Measurements from ENCODE around the gene MOB3C. TPM values are rescaled to one million over a fixed set of nuclear protein-coding genes. Genes with fewer than 3 reads are reported as not detected.
A peak's percentile ranks its signal among the peaks of the same experiment; 100 is the strongest.

MOB3C gene
- total and polyA plus RNA-seq, 5 experiments from 2014 or later: 8.3 to 24.7 (median 17.5) TPM

- no peaks in the 10 kb centered on the region for H3K27me3 Mint-ChIP-seq
- ATAC-seq: no peak
- H3K9me3 Mint-ChIP-seq: no peaks in the 10 kb centered on the region
- H3K4me3 Mint-ChIP-seq: no peak overlapping the region
- no peak overlapping the region for H3K27ac Mint-ChIP-seq
- POLR2A ChIA-PET: interaction anchor here (1.3 kb wide), 1 partner anchor 27 kb away, joined by 4 read pairs; no protein-coding TSS in a partner anchor
- DNase-seq: no peak
- peaks cover 0 to 49% (median 20%) of the 10 kb centered on the region in 3 donors for H3K36me3 Mint-ChIP-seq
- peaks cover 0 to 1% (median 0%) of the 10 kb centered on the region in 4 donors for H3K4me1 Mint-ChIP-seq
Observed at GRCh38 chr1:46630719-46631118, 14.1 kb upstream of the MOB3C start.

DNA sequence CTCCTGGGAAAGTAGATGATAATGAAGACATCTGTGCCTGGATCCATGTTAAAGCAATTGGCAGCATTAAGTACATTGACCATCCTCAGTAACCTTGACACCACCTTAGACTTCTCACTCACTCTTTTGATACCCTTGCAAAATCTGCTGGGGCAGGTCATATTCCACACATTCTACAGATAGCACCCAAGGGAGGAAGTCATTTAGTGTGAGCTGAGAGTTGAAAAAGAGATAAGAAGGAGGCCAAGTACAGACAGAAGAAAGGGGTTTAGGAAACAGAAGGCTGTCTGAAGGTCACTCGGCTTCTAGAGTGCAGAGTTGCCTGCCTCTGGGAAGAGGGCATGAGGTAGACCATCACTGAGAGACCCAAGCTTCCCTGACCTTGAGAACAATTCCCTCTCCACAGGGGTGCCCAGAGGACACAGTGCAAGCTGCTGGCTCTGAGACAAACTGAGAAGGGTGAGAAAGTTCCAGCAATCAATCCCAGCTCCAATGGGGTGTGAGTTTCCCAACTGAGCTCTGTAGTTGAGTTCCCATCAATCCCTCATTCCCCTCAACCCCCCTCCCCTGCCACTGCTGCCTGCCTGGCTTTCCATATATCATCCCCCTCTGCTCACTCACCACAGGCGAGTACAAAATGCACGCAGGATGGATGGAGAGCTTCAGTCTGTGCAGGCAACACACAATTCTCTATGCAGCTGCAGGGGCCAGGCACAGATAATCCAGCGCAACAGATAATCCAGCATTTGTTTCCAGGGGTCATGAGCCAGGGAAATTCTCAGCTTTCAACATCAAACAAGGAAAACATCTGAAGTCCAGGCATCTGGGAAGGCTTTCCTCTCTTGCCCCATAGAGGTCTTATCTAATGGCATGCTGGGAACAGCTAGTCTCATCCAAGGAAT is 7.4 kb upstream of the MOB3C start:
- Mint-ChIP-seq H3K27me3 (no peaks in the 10 kb centered on the region), H3K9me3 (no peaks in the 10 kb centered on the region), H3K4me3 (no peak overlapping the region), H3K36me3 (peaks cover 0 to 5% (median 0%) of the 10 kb centered on the region in 3 donors), H3K4me1 (peaks cover 0 to 7% (median under 1%) of the 10 kb centered on the region in 4 donors), H3K27ac (no peak overlapping the region)
- ATAC-seq (no peak), DNase-seq (no peak)
- POLR2A ChIA-PET: no interaction called here

DNA sequence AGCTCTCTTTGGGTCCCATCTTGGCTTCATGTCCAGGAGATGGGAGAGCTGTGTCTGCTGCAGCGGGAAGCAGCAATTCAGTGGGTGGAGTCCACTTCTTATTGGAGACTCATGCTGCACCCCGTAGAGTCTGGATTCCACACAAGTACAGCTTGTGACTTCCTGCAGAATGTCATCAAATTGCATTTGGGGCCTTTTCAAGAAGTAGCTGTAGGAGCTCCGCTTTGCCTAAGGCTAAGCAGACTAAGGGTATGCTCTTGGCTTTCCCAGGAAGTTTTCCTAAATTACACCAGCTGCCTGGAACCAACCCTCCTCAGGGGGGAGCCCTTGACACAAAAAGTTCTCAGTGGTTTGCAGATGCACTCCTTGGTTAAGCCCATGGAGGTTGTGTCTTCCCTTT is 5.7 kb upstream of the MOB3C start:
- ATAC-seq (no peak), DNase-seq (no peak)
- H3K9me3 Mint-ChIP-seq: no peaks in the 10 kb centered on the region
- H3K36me3 Mint-ChIP-seq: no peaks in the 10 kb centered on the region
- H3K4me1 Mint-ChIP-seq: peaks cover 2 to 20% (median 3%) of the 10 kb centered on the region in 4 donors
- H3K4me3 Mint-ChIP-seq: no peak overlapping the region
- H3K27ac Mint-ChIP-seq: no peak overlapping the region
- H3K27me3 Mint-ChIP-seq: no peaks in the 10 kb centered on the region
- POLR2A ChIA-PET: no interaction called here

DNA sequence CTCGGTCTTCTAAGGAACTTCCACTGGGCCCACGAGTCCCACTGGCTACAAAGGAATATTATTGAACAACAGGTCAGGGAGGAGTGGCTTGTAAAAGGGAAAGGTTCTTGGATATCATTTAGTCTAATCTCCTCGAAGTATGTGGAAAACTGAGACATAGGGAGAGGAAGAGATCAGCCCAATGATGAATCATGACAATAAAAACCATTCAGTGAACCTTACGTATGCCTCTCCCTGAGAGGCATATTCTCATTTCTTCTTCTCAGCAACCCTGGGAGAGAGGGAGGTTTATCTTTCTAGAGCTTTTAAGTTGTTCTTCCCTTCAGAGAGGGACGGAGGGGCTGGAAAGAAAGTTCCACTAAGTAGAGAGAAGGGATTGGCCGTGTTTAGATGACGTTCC is 5.3 kb upstream of the MOB3C start:
- no peak overlapping the region for H3K4me3 Mint-ChIP-seq
- peaks cover 5 to 24% (median 7%) of the 10 kb centered on the region in 4 donors for H3K4me1 Mint-ChIP-seq
- POLR2A ChIA-PET: no interaction called here
- H3K27me3 Mint-ChIP-seq: no peaks in the 10 kb centered on the region
- no peaks in the 10 kb centered on the region for H3K36me3 Mint-ChIP-seq
- no peak for ATAC-seq
- no peaks in the 10 kb centered on the region for H3K9me3 Mint-ChIP-seq
- DNase-seq: no peak
- H3K27ac Mint-ChIP-seq: no peak overlapping the region

DNA sequence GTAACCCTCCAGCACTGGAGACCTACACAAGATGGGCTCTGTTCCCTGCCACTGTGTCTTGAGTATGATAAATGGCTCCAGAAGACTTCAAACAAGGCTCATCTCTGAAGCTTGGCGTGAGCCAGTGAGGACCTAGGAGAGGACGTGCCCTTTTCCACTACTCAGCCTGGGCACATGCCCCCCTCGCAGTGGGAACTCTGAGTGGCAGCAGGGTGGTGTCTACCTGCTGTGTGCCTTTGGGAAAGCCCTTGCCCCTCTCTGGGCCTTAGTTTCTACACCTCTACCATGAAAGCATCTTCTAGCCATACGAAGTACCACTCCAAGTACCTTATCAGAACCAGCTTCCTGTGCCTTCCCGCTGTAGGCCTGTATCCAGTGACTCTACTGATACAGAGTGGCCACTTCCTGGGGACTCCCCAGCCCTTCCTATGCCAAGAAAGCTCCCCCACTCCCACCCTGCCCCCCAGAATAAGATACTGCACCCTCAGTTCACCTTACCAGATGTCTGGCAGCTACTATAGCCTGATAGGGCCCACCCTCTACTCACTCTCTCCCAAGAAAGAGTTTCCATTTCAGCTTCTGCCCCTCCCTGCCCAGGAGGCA is 3.1 kb upstream of the MOB3C start:
- H3K27ac Mint-ChIP-seq: no peak overlapping the region
- no peaks in the 10 kb centered on the region for H3K27me3 Mint-ChIP-seq
- no peaks in the 10 kb centered on the region for H3K9me3 Mint-ChIP-seq
- DNase-seq: no peak
- no peaks in the 10 kb centered on the region for H3K36me3 Mint-ChIP-seq
- POLR2A ChIA-PET: interaction anchor here (0.6 to 8.3 kb wide), 2 partner anchors 15 to 18 kb away, joined by 3 to 122 read pairs; partner anchors contain the start of gene MKNK1
- H3K4me3 Mint-ChIP-seq: peak overlapping the region in 1 of 10 donors; percentile 20
- ATAC-seq: no peak
- peaks cover 13 to 41% (median 23%) of the 10 kb centered on the region in 4 donors for H3K4me1 Mint-ChIP-seq

- H3K36me3 Mint-ChIP-seq: no peaks in the 10 kb centered on the region
- ATAC-seq (no peak), DNase-seq (no peak)
- H3K4me1 Mint-ChIP-seq: peaks cover 13 to 50% (median 29%) of the 10 kb centered on the region in 4 donors
- peak overlapping the region in 1 of 10 donors; percentile 8 for H3K27ac Mint-ChIP-seq
- POLR2A ChIA-PET: interaction anchor here (0.6 to 8.3 kb wide), 2 partner anchors 14 to 19 kb away, joined by 3 to 122 read pairs; partner anchors contain the start of gene MKNK1
- no peaks in the 10 kb centered on the region for H3K9me3 Mint-ChIP-seq
- H3K4me3 Mint-ChIP-seq: peak overlapping the region in 2 of 10 donors; percentile 16 to 27
- H3K27me3 Mint-ChIP-seq: no peaks in the 10 kb centered on the region
Observed at GRCh38 chr1:46618754-46619415, 2.3 kb upstream of the MOB3C start.

DNA sequence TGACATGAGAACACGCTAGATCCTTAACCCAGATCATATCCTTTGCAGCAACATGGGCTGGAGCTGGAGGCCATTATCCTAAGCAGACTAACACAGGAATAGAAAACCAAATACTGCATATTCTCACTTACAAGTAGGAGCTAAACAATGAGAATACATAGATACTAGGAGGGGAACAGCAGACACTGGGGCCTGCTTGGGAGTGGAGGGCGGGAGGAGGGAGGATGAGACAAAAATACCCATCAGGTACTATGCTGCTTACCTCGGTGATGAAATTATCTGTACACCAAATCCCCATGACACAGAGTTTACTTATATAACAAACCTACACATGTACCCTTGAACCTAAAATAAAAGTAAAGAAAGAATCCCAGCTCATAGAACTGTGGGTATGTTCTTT is 1.2 kb upstream of the MOB3C start:
- DNase-seq (no peak), ATAC-seq (no peak)
- H3K9me3 Mint-ChIP-seq: no peaks in the 10 kb centered on the region
- H3K4me3 Mint-ChIP-seq: peak overlapping the region; percentile 90 to 97 (median 94)
- POLR2A ChIA-PET: interaction anchor here (0.7 to 8.3 kb wide), 4 partner anchors 13 to 101 kb away, joined by 3 to 122 read pairs (median 12); partner anchors contain the start of genes ATPAF1, EFCAB14 and MKNK1
- H3K27ac Mint-ChIP-seq: peak overlapping the region in 9 of 10 donors; percentile 4 to 95 (median 89)
- no peaks in the 10 kb centered on the region for H3K27me3 Mint-ChIP-seq
- H3K36me3 Mint-ChIP-seq: peaks cover 0 to 5% (median 0%) of the 10 kb centered on the region in 3 donors
- H3K4me1 Mint-ChIP-seq: peaks cover 18 to 59% (median 40%) of the 10 kb centered on the region in 4 donors

DNA sequence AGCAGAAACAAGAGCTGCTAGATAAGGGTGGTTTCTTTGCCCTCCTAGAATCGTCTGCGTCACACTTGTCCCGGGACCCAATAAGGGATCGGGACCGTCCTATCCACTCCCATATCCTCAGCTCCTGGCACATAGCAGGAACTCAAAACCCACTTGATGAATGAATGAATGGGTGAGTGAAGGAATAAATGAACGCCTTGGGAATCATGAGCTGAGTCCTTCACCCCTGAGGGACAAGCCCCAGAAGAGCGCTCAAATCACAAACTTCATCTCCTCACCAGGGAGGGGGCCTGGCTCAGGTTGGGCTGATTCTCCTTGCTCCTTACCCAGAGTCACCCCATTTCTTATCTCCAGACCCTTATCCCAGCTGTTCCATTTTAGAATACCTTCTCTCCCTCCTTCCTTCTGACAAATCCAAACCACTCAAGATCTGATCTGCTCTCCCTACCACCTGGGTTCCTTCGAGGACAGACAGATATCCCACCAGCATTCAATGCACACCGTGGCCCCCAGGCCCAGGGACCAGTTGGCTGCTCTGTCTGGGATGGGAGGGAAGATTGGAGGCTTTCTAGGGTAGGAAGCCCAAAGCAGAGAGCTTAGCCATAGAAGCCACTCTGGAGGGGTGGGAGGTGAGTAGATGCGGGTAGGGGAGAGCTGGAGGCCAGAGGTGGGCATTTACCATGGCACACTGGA is 643 bp upstream of the MOB3C start:
- H3K4me3 Mint-ChIP-seq: peak overlapping the region; percentile 90 to 97 (median 94)

GRCh38 chr1:46615735-46616134 is 876 bp downstream of the MOB3C start:
- Mint-ChIP-seq H3K27ac (peak overlapping the region; percentile 87 to 95 (median 90)), H3K4me3 (peak overlapping the region; percentile 86 to 97 (median 90)), H3K36me3 (peaks cover 0 to 17% (median 0%) of the 10 kb centered on the region in 3 donors), H3K4me1 (peaks cover 23 to 73% (median 58%) of the 10 kb centered on the region in 4 donors), H3K27me3 (no peaks in the 10 kb centered on the region), H3K9me3 (no peaks in the 10 kb centered on the region)
- DNase-seq: peak in 2 of 10 donors; percentile 10 to 11
- POLR2A ChIA-PET: interaction anchor here (0.6 to 8.3 kb wide), 5 partner anchors 11 to 109 kb away, joined by 3 to 122 read pairs (median 3); partner anchors contain the start of genes ATPAF1 and MKNK1
- ATAC-seq: peak; percentile 5 to 7

More for the DNA sequence above, 643 bp upstream of the MOB3C start:
- Mint-ChIP-seq H3K27ac (peak overlapping the region; percentile 89 to 97 (median 94)), H3K9me3 (no peaks in the 10 kb centered on the region), H3K27me3 (no peaks in the 10 kb centered on the region), H3K36me3 (peaks cover 0 to 8% (median 0%) of the 10 kb centered on the region in 3 donors), H3K4me1 (peaks cover 20 to 63% (median 45%) of the 10 kb centered on the region in 4 donors)
- POLR2A ChIA-PET: interaction anchor here (0.6 to 8.3 kb wide), 5 partner anchors 12 to 108 kb away, joined by 3 to 122 read pairs (median 7); partner anchors contain the start of genes ATPAF1, EFCAB14 and MKNK1
- ATAC-seq (no peak), DNase-seq (no peak)

GRCh38 chr1:46615088-46615487 is 1.5 kb downstream of the MOB3C start:
- ATAC-seq (no peak), DNase-seq (no peak)
- H3K36me3 Mint-ChIP-seq: peaks cover 0 to 24% (median 2%) of the 10 kb centered on the region in 3 donors
- POLR2A ChIA-PET: interaction anchor here (0.6 to 8.3 kb wide), 3 partner anchors 10 to 82 kb away, joined by 3 to 122 read pairs (median 3); partner anchors contain the start of gene MKNK1
- no peaks in the 10 kb centered on the region for H3K27me3 Mint-ChIP-seq
- no peaks in the 10 kb centered on the region for H3K9me3 Mint-ChIP-seq
- H3K4me1 Mint-ChIP-seq: peaks cover 25 to 75% (median 63%) of the 10 kb centered on the region in 4 donors
- peak overlapping the region in 9 of 10 donors; percentile 87 to 95 (median 90) for H3K27ac Mint-ChIP-seq
- H3K4me3 Mint-ChIP-seq: peak overlapping the region; percentile 86 to 97 (median 90)

DNA sequence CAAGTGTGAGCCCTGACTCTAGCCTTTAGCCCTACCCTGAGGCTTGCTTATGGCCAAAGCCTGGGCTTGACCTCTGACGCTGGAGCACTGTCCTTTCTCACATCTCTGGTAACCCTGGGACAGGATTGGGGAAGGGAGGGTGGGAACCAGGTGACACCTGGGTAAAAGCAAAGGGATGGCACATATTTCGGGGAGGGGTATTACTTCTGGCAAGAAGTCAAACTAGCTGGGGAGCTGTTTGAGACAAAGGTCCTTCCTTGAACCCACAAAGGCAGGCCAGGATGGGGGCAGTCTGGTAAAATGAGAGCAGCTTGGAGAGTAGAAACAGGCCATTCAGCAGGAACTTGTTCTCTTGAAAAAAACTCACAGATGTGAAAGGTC is 2.0 kb downstream of the MOB3C start:
- Mint-ChIP-seq H3K4me1 (peaks cover 28 to 76% (median 67%) of the 10 kb centered on the region in 4 donors), H3K4me3 (peak overlapping the region; percentile 46 to 97 (median 90)), H3K9me3 (no peaks in the 10 kb centered on the region), H3K27me3 (no peaks in the 10 kb centered on the region), H3K27ac (peak overlapping the region in 9 of 10 donors; percentile 14 to 95 (median 78)), H3K36me3 (peaks cover 0 to 29% (median 7%) of the 10 kb centered on the region in 3 donors)
- POLR2A ChIA-PET: interaction anchor here (0.6 to 8.3 kb wide), 2 partner anchors 10 to 78 kb away, joined by 8 to 122 read pairs; partner anchors contain the start of gene MKNK1
- no peak for DNase-seq
- ATAC-seq: no peak

All from naive thymus-derived CD8-positive, alpha-beta T cell (primary cell).